Measurements from ENCODE around the gene PATE2.

PATE2 gene

GRCh38 chr11:125778728-125779127, at the start of gene PATE2:
Gene PATE2 (minus strand): TSS chr11:125778828. CDS start chr11:125778773, 55 bp downstream.
- no peak within 1 kb of the TSS for H3K4me3 ChIP-seq
- no peaks in the 10 kb centered on the region for H3K36me3 ChIP-seq (replicated peaks)
- H3K27me3 ChIP-seq (ENCODE audit: low read depth), result no peaks in the 10 kb centered on the region; the same call in 1 of the 2 replicates
- no peak for DNase-seq (ENCODE audit: low spot score in 2 of 2)
- H3K4me1 ChIP-seq, result no peaks in the 10 kb centered on the region
- in situ Hi-C loops (cut with MboI; ENCODE audit: low sequenced_read_pairs), result no loop called here
- no peaks in the 10 kb centered on the region for H3K9me3 ChIP-seq

DNA sequence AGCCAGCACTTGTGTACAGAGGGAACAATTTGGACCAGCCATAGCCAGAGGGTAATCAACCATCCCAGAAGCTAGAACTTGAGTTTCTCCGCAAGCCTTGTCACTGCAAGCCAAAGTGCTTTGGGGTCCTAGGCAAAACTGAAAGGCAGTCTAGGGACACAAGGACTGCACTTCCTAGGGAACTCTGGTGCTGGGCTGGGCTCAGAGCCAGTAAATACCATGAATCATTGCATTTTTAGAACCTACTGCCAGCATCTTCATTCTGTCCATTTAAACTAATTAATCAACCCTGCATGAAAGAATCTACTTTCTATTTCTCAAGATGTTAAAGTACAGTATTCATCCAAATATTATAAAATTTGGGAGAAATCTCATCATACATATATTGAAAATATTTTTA, 29.3 kb upstream of the PATE2 start:
- peaks cover 5% of the 10 kb centered on the region; the same call in 1 of the 2 replicates for H3K27me3 ChIP-seq (ENCODE audit: low read depth)
- DNase-seq (ENCODE audit: low spot score in 2 of 2), result no peak
- no peaks in the 10 kb centered on the region for H3K9me3 ChIP-seq
- H3K36me3 ChIP-seq (replicated peaks), result no peaks in the 10 kb centered on the region
- no peak overlapping the region for H3K4me3 ChIP-seq
- in situ Hi-C loops (cut with MboI; ENCODE audit: low sequenced_read_pairs), result no loop called here
- H3K4me1 ChIP-seq, result no peaks in the 10 kb centered on the region

DNA sequence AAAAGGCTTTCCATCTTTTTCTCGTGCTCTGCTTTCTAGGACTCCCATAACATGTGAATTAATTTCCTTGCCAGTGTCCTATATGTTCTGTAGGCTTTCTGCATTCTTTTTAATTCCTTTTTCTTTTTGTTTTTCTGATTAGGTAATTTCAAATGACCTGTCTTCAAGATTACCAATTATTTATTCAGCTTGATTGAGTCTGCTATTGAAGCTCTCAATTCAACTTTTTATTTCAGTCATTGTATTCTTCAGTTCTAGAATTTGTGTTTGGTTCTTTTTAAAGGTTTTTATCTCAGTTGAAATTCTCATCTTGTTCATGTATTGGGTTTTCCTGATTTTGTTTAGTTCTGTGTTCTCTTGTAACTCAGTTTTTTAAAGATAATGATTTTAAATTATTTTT, 23.8 kb upstream of the PATE2 start:
- Histone ChIP-seq H3K36me3 (replicated peaks) (no peaks in the 10 kb centered on the region), H3K27me3 (ENCODE audit: low read depth) (peaks cover under 1% of the 10 kb centered on the region; the same call in 1 of the 2 replicates), H3K9me3 (no peaks in the 10 kb centered on the region), H3K4me3 (no peak overlapping the region), H3K4me1 (no peaks in the 10 kb centered on the region)
- DNase-seq (ENCODE audit: low spot score in 2 of 2), result no peak
- in situ Hi-C loops (cut with MboI; ENCODE audit: low sequenced_read_pairs), result no loop called here

- Histone ChIP-seq H3K4me1 (no peaks in the 10 kb centered on the region), H3K4me3 (no peak overlapping the region), H3K36me3 (replicated peaks) (no peaks in the 10 kb centered on the region), H3K9me3 (no peaks in the 10 kb centered on the region), H3K27me3 (ENCODE audit: low read depth) (no peaks in the 10 kb centered on the region)
- in situ Hi-C loops (cut with MboI; ENCODE audit: low sequenced_read_pairs), result no loop called here
- DNase-seq (ENCODE audit: low spot score in 2 of 2), result no peak
These were observed 21.2 kb upstream of the PATE2 start for GRCh38 chr11:125799808-125800207.

GRCh38 chr11:125797641-125798040, 19.0 kb upstream of the PATE2 start:
- no peaks in the 10 kb centered on the region for H3K27me3 ChIP-seq (ENCODE audit: low read depth)
- no peaks in the 10 kb centered on the region for H3K9me3 ChIP-seq
- no peaks in the 10 kb centered on the region for H3K36me3 ChIP-seq (replicated peaks)
- DNase-seq (ENCODE audit: low spot score in 2 of 2), result peak in 1 of 2 experiments; percentile 11
- H3K4me3 ChIP-seq, result no peak overlapping the region
- in situ Hi-C loops (cut with MboI; ENCODE audit: low sequenced_read_pairs), result no loop called here
- no peaks in the 10 kb centered on the region for H3K4me1 ChIP-seq

- DNase-seq (ENCODE audit: low spot score in 2 of 2), result no peak
- H3K4me1 ChIP-seq, result no peaks in the 10 kb centered on the region
- in situ Hi-C loops (cut with MboI; ENCODE audit: low sequenced_read_pairs), result no loop called here
- H3K9me3 ChIP-seq, result no peaks in the 10 kb centered on the region
- H3K4me3 ChIP-seq, result no peak overlapping the region
- H3K36me3 ChIP-seq (replicated peaks), result no peaks in the 10 kb centered on the region
- H3K27me3 ChIP-seq (ENCODE audit: low read depth), result no peaks in the 10 kb centered on the region
These were observed 12.2 kb upstream of the PATE2 start for GRCh38 chr11:125790825-125791224.

DNA sequence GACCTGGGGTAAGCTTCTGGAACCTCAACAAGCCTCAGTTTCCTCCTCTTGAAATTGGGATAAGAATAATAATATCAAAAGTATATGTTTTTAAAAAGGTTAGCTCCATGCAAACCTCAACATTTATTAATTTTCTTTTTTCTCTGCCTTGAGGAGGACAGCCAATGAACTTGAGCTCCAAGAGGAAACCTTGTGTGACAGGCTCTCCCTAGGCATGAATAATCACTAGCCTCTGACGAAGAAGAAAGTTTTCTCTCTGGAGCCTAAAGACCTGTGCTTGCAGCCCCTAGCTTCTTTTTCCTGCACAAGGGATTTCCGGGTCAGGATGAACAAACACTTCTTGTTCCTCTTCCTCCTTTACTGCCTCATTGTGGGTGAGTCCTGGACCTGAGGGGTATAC, 9.2 kb upstream of the PATE2 start, which contains the start of gene PATE3:
Gene PATE3 (plus strand): TSS at position 301 of the 400 bp plus-strand sequence. CDS start 25 bp downstream, at position 326.
- H3K4me1 ChIP-seq, result no peaks in the 10 kb centered on the region
- H3K27me3 ChIP-seq (ENCODE audit: low read depth), result no peaks in the 10 kb centered on the region
- no peak within 1 kb of the TSS for H3K4me3 ChIP-seq
- H3K9me3 ChIP-seq, result no peaks in the 10 kb centered on the region
- in situ Hi-C loops (cut with MboI; ENCODE audit: low sequenced_read_pairs), result no loop called here
- no peak for DNase-seq (ENCODE audit: low spot score in 2 of 2)
- no peaks in the 10 kb centered on the region for H3K36me3 ChIP-seq (replicated peaks)

GRCh38 chr11:125784678-125785077, 6.0 kb upstream of the PATE2 start:
- Histone ChIP-seq H3K36me3 (replicated peaks) (no peaks in the 10 kb centered on the region), H3K4me3 (no peak overlapping the region), H3K9me3 (no peaks in the 10 kb centered on the region), H3K27me3 (ENCODE audit: low read depth) (no peaks in the 10 kb centered on the region), H3K4me1 (no peaks in the 10 kb centered on the region)
- in situ Hi-C loops (cut with MboI; ENCODE audit: low sequenced_read_pairs), result no loop called here
- DNase-seq (ENCODE audit: low spot score in 2 of 2), result no peak

GRCh38 chr11:125777309-125777708, 1.3 kb downstream of the PATE2 start:
- Histone ChIP-seq H3K36me3 (replicated peaks) (no peaks in the 10 kb centered on the region), H3K27me3 (ENCODE audit: low read depth) (no peaks in the 10 kb centered on the region; the same call in 1 of the 2 replicates), H3K9me3 (no peaks in the 10 kb centered on the region), H3K4me1 (no peaks in the 10 kb centered on the region), H3K4me3 (no peak overlapping the region)
- in situ Hi-C loops (cut with MboI; ENCODE audit: low sequenced_read_pairs), result no loop called here
- DNase-seq (ENCODE audit: low spot score in 2 of 2), result no peak

- DNase-seq (ENCODE audit: low spot score in 2 of 2), result no peak
- in situ Hi-C loops (cut with MboI; ENCODE audit: low sequenced_read_pairs), result no loop called here
- H3K27me3 ChIP-seq (ENCODE audit: low read depth), result peaks cover 10% of the 10 kb centered on the region
- no peaks in the 10 kb centered on the region for H3K4me1 ChIP-seq
- H3K4me3 ChIP-seq, result no peak overlapping the region
- H3K9me3 ChIP-seq, result no peaks in the 10 kb centered on the region
- no peaks in the 10 kb centered on the region for H3K36me3 ChIP-seq (replicated peaks)
These were observed 5.1 kb downstream of the PATE2 start for GRCh38 chr11:125773516-125773915.

GRCh38 chr11:125772834-125773505, 5.7 kb downstream of the PATE2 start:
- no peaks in the 10 kb centered on the region for H3K9me3 ChIP-seq
- in situ Hi-C loops (cut with MboI; ENCODE audit: low sequenced_read_pairs), result no loop called here
- H3K27me3 ChIP-seq (ENCODE audit: low read depth), result peaks cover 16% of the 10 kb centered on the region
- H3K4me1 ChIP-seq, result no peaks in the 10 kb centered on the region
- H3K4me3 ChIP-seq, result no peak overlapping the region
- DNase-seq (ENCODE audit: low spot score in 2 of 2), result no peak
- no peaks in the 10 kb centered on the region for H3K36me3 ChIP-seq (replicated peaks)

GRCh38 chr11:125770583-125770982, 8.0 kb downstream of the PATE2 start:
- H3K36me3 ChIP-seq (replicated peaks), result no peaks in the 10 kb centered on the region
- DNase-seq (ENCODE audit: low spot score in 2 of 2), result no peak
- no peak overlapping the region for H3K4me3 ChIP-seq
- H3K4me1 ChIP-seq, result no peaks in the 10 kb centered on the region
- peaks cover 30% of the 10 kb centered on the region for H3K27me3 ChIP-seq (ENCODE audit: low read depth)
- no peaks in the 10 kb centered on the region for H3K9me3 ChIP-seq
- in situ Hi-C loops (cut with MboI; ENCODE audit: low sequenced_read_pairs), result no loop called here

DNA sequence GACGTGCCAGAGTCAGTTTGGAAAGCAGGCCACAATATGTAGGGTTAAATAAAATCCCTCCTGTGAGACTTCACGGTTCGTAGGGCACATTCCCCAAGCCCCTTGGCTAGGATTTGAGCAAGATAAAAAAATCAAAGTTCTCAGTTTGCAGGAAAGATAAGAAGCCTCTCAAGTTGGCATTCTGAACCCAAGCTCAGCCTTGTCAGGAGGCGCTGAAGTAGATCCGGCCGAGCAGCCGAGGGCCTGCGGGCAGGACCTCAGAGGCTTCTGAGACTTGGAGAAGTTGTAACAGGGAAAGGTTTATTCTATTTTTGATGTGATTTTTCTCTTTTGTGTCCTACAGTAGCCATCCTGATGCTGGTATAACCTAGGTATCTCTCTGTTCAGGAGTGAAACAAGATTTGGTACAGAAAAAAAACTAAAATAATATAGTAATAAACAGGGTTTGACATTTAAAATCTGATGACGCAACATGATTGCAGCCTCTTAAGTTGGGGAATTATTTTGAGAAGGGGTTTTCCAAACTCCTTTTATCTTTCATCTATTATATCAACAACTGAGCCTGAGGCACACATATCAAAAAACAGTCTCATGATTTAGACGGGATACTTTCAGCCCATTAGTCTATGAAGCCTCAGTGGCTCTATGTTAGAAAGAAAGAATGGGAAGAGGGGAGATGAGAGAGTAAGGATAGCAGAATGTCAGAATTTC, 10.1 kb downstream of the PATE2 start:
- DNase-seq (ENCODE audit: low spot score in 2 of 2), result no peak
- no peaks in the 10 kb centered on the region for H3K4me1 ChIP-seq
- no peaks in the 10 kb centered on the region for H3K9me3 ChIP-seq
- H3K27me3 ChIP-seq (ENCODE audit: low read depth), result peaks cover 36% of the 10 kb centered on the region
- in situ Hi-C loops (cut with MboI; ENCODE audit: low sequenced_read_pairs), result no loop called here
- H3K36me3 ChIP-seq (replicated peaks), result no peaks in the 10 kb centered on the region
- no peak overlapping the region for H3K4me3 ChIP-seq

- Histone ChIP-seq H3K36me3 (replicated peaks) (no peaks in the 10 kb centered on the region), H3K4me1 (no peaks in the 10 kb centered on the region), H3K27me3 (ENCODE audit: low read depth) (peaks cover 36% of the 10 kb centered on the region), H3K9me3 (no peaks in the 10 kb centered on the region), H3K4me3 (no peak overlapping the region)
- no peak for DNase-seq (ENCODE audit: low spot score in 2 of 2)
- in situ Hi-C loops (cut with MboI; ENCODE audit: low sequenced_read_pairs), result no loop called here
These were observed 12.4 kb downstream of the PATE2 start for GRCh38 chr11:125766251-125766650.
